NB4 (cell line): ENCODE results near the gene FAM193A.

Experiments used
- CTCF ChIP-seq: IDR thresholded peaks from one replicate; pipeline ENCODE4 v1.5.1; 2012; ENCODE audit warnings: low read depth, low read length
- MYC ChIP-seq: IDR thresholded peaks from 2 replicates; pipeline ENCODE4 v1.6.1; 2011; ENCODE audit warnings: low read depth, low read length
- POLR2A ChIP-seq: IDR thresholded peaks from 2 replicates; pipeline ENCODE4 v1.6.1; 2011; ENCODE audit warnings: mild to moderate bottlenecking; ENCODE audit not compliant: insufficient read length; ENCODE audit errors: extremely low read depth

GRCh38 chr4:2666722-2667247 is 130.3 kb downstream of the FAM193A start:
- TF ChIP-seq POLR2A (no peak), CTCF (no peak), MYC (no peak)
